HepG2 (cell line): Measurements from ENCODE around the gene ACAP3. TPM values are rescaled to one million over a fixed set of nuclear protein-coding genes. Genes with fewer than 3 reads are reported as not detected.

Source experiments
- ARNTL ChIP-seq: sonication (generic); formaldehyde crosslinking; IDR thresholded peaks from 2 replicates; pipeline ENCODE4 v1.4.0; 2020; ENCODE audit warnings: mild to moderate bottlenecking, missing genetic modification reagents
- CHCHD3 ChIP-seq: sonication (generic); formaldehyde crosslinking; IDR thresholded peaks from 2 replicates; pipeline ENCODE4 v1.8.0; 2022; ENCODE audit warnings: mild to moderate bottlenecking, missing genetic modification reagents, moderate library complexity
- FOXM1 ChIP-seq: sonication (generic); formaldehyde crosslinking; IDR thresholded peaks from 2 replicates; pipeline ENCODE4 v1.5.0; 2020; ENCODE audit warnings: missing genetic modification reagents
- MEIS2 ChIP-seq: sonication (generic); formaldehyde crosslinking; IDR thresholded peaks from 2 replicates; pipeline ENCODE4 v1.9.0; 2021; ENCODE audit warnings: mild to moderate bottlenecking, missing genetic modification reagents
- NAIF1 ChIP-seq: sonication (generic); formaldehyde crosslinking; IDR thresholded peaks from 2 replicates; pipeline ENCODE4 v1.5.0; 2020; ENCODE audit warnings: mild to moderate bottlenecking, missing genetic modification reagents, borderline replicate concordance
- NR2F1 ChIP-seq, 2 experiments: fragments of 450-650 bp in 1 of 2; formaldehyde crosslinking in 1 of 2; IDR thresholded peaks; 2 replicates each; pipeline versions ENCODE4 v1.5.0 to v1.6.1; 2016 to 2020; ENCODE audit warnings: mild to moderate bottlenecking in 1 of 2, missing compliant biosample characterization in 1 of 2, missing genetic modification reagents in 1 of 2, moderate library complexity in 1 of 2
- REST ChIP-seq, 2 experiments: IDR thresholded peaks; 2 replicates each; pipeline ENCODE4 v1.6.1; 2011 to 2012; ENCODE audit warnings: low read length in 2 of 2, borderline replicate concordance in 1 of 2, low read depth in 1 of 2, mild to moderate bottlenecking in 1 of 2, moderate library complexity in 1 of 2
- RFXANK ChIP-seq: IDR thresholded peaks from 2 replicates; pipeline ENCODE4 v1.6.1; 2016
- SP1 ChIP-seq, 2 experiments: fragments of 450-650 bp in 1 of 2; sonication (generic) in 1 of 2; formaldehyde crosslinking in 1 of 2; IDR thresholded peaks; 2 replicates each; pipeline versions ENCODE4 v1.4.0 to v1.6.1; 2016 to 2020; ENCODE audit warnings: missing genetic modification reagents in 1 of 2
- STAG1 ChIP-seq: sonication (generic); formaldehyde crosslinking; IDR thresholded peaks from 2 replicates; pipeline ENCODE4 v1.4.0; 2020; ENCODE audit warnings: missing genetic modification reagents
- THAP8 ChIP-seq: sonication (generic); formaldehyde crosslinking; IDR thresholded peaks from 2 replicates; pipeline ENCODE4 v1.5.1; 2020; ENCODE audit warnings: missing genetic modification reagents, mild to moderate bottlenecking, borderline replicate concordance
- U2AF1 ChIP-seq: fragments of 200-400 bp; formaldehyde crosslinking; optimal IDR thresholded peaks from 2 replicates; pipeline ENCODE3; 2017; ENCODE audit warnings: mild to moderate bottlenecking, low read depth, low read length
- ZBTB3 ChIP-seq: sonication (generic); formaldehyde crosslinking; IDR thresholded peaks from 2 replicates; pipeline ENCODE4 v1.4.0; 2020; ENCODE audit warnings: low read depth, mild to moderate bottlenecking, moderate library complexity, missing genetic modification reagents, borderline replicate concordance
- ZFP82 ChIP-seq: sonication (generic); formaldehyde crosslinking; IDR thresholded peaks from 2 replicates; pipeline ENCODE4 v1.5.1; 2020; ENCODE audit warnings: mild to moderate bottlenecking, missing genetic modification reagents, borderline replicate concordance
- ZMYM4 ChIP-seq: sonication (generic); formaldehyde crosslinking; IDR thresholded peaks from 2 replicates; pipeline ENCODE4 v1.8.1; 2023; ENCODE audit warnings: mild to moderate bottlenecking, missing genetic modification reagents
- ZNF382 ChIP-seq: sonication (generic); formaldehyde crosslinking; IDR thresholded peaks from 2 replicates; pipeline ENCODE4 v1.5.0; 2020; ENCODE audit warnings: missing genetic modification reagents, mild to moderate bottlenecking, borderline replicate concordance
- ZNF441 ChIP-seq: sonication (generic); formaldehyde crosslinking; IDR thresholded peaks from 2 replicates; pipeline ENCODE4 v1.7.0; 2021; ENCODE audit warnings: missing genetic modification reagents, borderline replicate concordance
- ZNF614 ChIP-seq: IDR thresholded peaks from 2 replicates; pipeline ENCODE4 v1.6.1; 2018; ENCODE audit warnings: missing biosample characterization, missing genetic modification reagents, inconsistent platforms, borderline replicate concordance
- ZNF687 ChIP-seq: sonication (generic); formaldehyde crosslinking; IDR thresholded peaks from 2 replicates; pipeline ENCODE4 v1.5.1; 2020; ENCODE audit warnings: mild to moderate bottlenecking, missing genetic modification reagents, moderate library complexity
- polyA plus RNA-seq, 8 experiments: library from polyadenylated mRNA; depleted of rRNA in 3 of 8; stranded (reverse) in 7 of 8; unstranded in 1 of 8; fragments of >200 nt; fragmentation: Illumina TruSeq in 4 of 8; extraction: Trizol in 4 of 8; gene quantifications; 2 replicates each; pipeline versions ENCODE4 v1.2.1 to v1.2.3, GENCODE V29; 2011 to 2016; ENCODE audit warnings: low read depth in 4 of 8, missing spikeins in 1 of 8, mixed read lengths in 1 of 8; ENCODE audit not compliant: insufficient read depth in 1 of 8
- total RNA-seq, 5 experiments: library from RNA; depleted of rRNA; stranded (reverse); fragments of >200 nt; fragmentation: Illumina TruSeq; extraction: Trizol; gene quantifications; 2 replicates each; pipeline ENCODE4 v1.2.3, GENCODE V29; 2016; ENCODE audit warnings: low read depth in 1 of 5

ACAP3 gene
- total and polyA plus RNA-seq, 2 of the 13 experiments (the other 11 are each of a cell fraction or from before 2014, with no cell fraction given), result 29.4 to 50.8 TPM

GRCh38 chr1:1306661-1307260, 969 bp downstream of the ACAP3 start (continued):
- TF ChIP-seq NR2F1 (CRISPR knock-in tag; IDR thresholded peaks at IDR 0.05) (0 out of 4 replicates have a peak, but pooled peaks of 1 of the 2 experiments have one; percentile 25), U2AF1 (peak; percentile 49), ZNF614 (peak; percentile 10; the same call in 1 of the 2 replicates), ARNTL (CRISPR knock-in tag) (peak; percentile 66), MEIS2 (CRISPR knock-in tag) (no peak; the same call in 1 of the 2 replicates), ZMYM4 (CRISPR knock-in tag) (peak; percentile 28; the same call in 1 of the 2 replicates), ZNF687 (CRISPR knock-in tag) (peak; percentile 87), REST (IDR thresholded peaks at IDR 0.05; ENCODE audit: borderline replicate concordance in 1 of 2, low read depth in 1 of 2, low read length in 2 of 2) (no peak), STAG1 (CRISPR knock-in tag) (no peak), SP1 (IDR thresholded peaks at IDR 0.05) (no peak), SP1 (CRISPR knock-in tag; IDR thresholded peaks at IDR 0.05) (no peak), ZNF441 (CRISPR knock-in tag) (no peak), ZNF382 (CRISPR knock-in tag) (no peak), NAIF1 (no peak; the same call in 1 of the 2 replicates), THAP8 (CRISPR knock-in tag) (no peak), CHCHD3 (CRISPR knock-in tag) (0 out of 2 replicates have a peak, but pooled peaks have one; percentile 75), ZBTB3 (no peak), ZFP82 (no peak), RFXANK (CRISPR knock-in tag) (no peak), FOXM1 (CRISPR knock-in tag) (no peak)
